ENCODE data around the gene SEMA6C. TPM values are rescaled to one million over a fixed set of nuclear protein-coding genes. Genes with fewer than 3 reads are reported as not detected.

Gene SEMA6C
- total and polyA plus RNA-seq, 12 donors, result 15.7 to 141 (median 54.9) TPM

- H3K27me3 ChIP-seq, result no peaks in the 10 kb centered on the region
- no peak for TF ChIP-seq CTCF (IDR thresholded peaks at IDR 0.05)
- ATAC-seq (no peak), DNase-seq (no peak)
- intact Hi-C loops (cut with DNase I), result no loop called here
- peaks cover 0 to 69% (median 59%) of the 10 kb centered on the region in 9 donors for H3K36me3 ChIP-seq
- WGBS, 2 donors, result 94 to 96% methylated on average over 10 of the region's 10 CpGs
- peaks cover 0 to 23% (median 11%) of the 10 kb centered on the region in 9 donors for H3K4me1 ChIP-seq
- no peak overlapping the region for H3K27ac ChIP-seq
- H3K9me3 ChIP-seq, result no peaks in the 10 kb centered on the region
- H3K4me3 ChIP-seq, result no peak overlapping the region
Observed at GRCh38 chr1:151184211-151184610, 37.8 kb upstream of the SEMA6C start.

DNA sequence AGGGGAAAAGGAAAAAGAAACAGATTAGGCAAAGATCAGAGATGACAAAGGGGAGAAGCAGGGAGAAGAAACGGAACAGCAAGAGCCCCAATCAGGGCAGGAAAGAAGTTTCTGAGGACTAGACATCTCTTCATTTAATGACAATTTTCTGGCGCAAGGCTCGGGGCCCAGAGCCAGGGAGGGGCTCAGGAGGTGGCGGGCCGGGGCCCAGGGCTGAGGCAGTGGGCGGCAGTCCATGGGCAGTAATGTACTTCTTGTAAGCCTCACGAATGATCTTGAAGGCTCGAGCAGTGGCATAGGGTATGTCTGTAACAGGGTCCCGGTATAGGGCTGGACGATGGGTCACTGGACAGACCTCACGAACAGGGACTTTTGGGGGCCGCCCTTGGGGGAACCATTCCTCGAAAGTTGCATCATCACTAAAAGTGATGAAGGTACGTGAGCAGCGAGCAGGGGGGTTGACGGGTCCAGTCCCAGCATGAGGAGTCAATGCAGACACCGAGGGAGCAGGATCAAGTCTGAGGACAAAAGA, 30.1 kb upstream of the SEMA6C start:
- intact Hi-C loops (cut with DNase I), result no loop called here
- H3K36me3 ChIP-seq, result peaks cover 0 to 94% (median 50%) of the 10 kb centered on the region in 9 donors
- H3K9me3 ChIP-seq, result no peaks in the 10 kb centered on the region
- ATAC-seq (peak in 1 of 8 donors; percentile 32), DNase-seq (no peak)
- H3K4me1 ChIP-seq, result peaks cover 0 to 10% (median 0%) of the 10 kb centered on the region in 9 donors
- 92 to 95% methylated on average over 17 of the region's 17 CpGs for WGBS, 2 donors
- H3K4me3 ChIP-seq, result no peak overlapping the region
- TF ChIP-seq CTCF (IDR thresholded peaks at IDR 0.05), result no peak
- no peak overlapping the region for H3K27ac ChIP-seq
- H3K27me3 ChIP-seq, result no peaks in the 10 kb centered on the region

GRCh38 chr1:151175863-151176262, 29.4 kb upstream of the SEMA6C start, which contains the start of gene TMOD4:
Gene TMOD4 (minus strand): TSS chr1:151175981. CDS start chr1:151174875, 1,106 bp downstream.
- peak in 8 of 9 donors; percentile 16 to 59 (median 42) for TF ChIP-seq CTCF (IDR thresholded peaks at IDR 0.05)
- Histone ChIP-seq H3K4me1 (peaks cover 0 to 10% (median 0%) of the 10 kb centered on the region in 9 donors), H3K27ac (peak within 1 kb of the TSS in 1 of 10 donors; percentile 40), H3K9me3 (no peaks in the 10 kb centered on the region), H3K4me3 (no peak within 1 kb of the TSS), H3K27me3 (no peaks in the 10 kb centered on the region), H3K36me3 (peaks cover 0 to 93% (median 43%) of the 10 kb centered on the region in 9 donors)
- WGBS, 2 donors, result 61 to 65% methylated on average over 4 of the region's 4 CpGs
- DNase-seq, result no peak
- intact Hi-C loops (cut with DNase I), result no loop called here
- ATAC-seq, result peak in 7 of 8 donors; percentile 24 to 66 (median 45)

GRCh38 chr1:151175041-151175741, 28.8 kb upstream of the SEMA6C start:
- no peak for TF ChIP-seq CTCF (IDR thresholded peaks at IDR 0.05)
- 57 to 65% methylated on average over 6 of the region's 6 CpGs for WGBS, 2 donors
- ATAC-seq (peak in 4 of 8 donors; percentile 37 to 53 (median 44)), DNase-seq (no peak)
- intact Hi-C loops (cut with DNase I), result no loop called here
- Histone ChIP-seq H3K27ac (peak overlapping the region in 1 of 10 donors; percentile 40), H3K36me3 (peaks cover 0 to 93% (median 37%) of the 10 kb centered on the region in 9 donors), H3K9me3 (no peaks in the 10 kb centered on the region), H3K4me1 (peaks cover 0 to 10% (median 0%) of the 10 kb centered on the region in 9 donors), H3K4me3 (no peak overlapping the region), H3K27me3 (no peaks in the 10 kb centered on the region)

Data from heart right ventricle (tissue), 16 donors.